Measurements from ENCODE around the gene EFCAB14.

DNA sequence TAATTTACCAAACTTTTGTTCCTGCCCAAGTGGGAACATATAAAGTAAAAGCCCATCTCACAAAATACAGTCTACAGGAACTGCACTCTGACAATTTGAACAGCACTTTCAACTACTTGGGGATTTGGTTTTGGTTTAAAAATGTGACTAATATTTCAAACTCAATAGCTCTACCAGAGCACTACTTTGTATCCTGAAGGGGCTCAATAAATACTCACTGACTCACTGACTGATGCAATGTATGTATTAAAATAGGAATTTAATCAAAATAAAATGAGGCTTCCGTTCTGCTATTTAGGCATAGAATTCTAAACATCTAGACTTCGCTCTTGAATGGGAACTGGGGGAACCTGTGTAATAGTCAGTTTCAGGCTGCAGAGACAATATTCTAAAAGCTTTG, 21.9 kb downstream of the EFCAB14 start:
- TF ChIP-seq, protein P1, sequence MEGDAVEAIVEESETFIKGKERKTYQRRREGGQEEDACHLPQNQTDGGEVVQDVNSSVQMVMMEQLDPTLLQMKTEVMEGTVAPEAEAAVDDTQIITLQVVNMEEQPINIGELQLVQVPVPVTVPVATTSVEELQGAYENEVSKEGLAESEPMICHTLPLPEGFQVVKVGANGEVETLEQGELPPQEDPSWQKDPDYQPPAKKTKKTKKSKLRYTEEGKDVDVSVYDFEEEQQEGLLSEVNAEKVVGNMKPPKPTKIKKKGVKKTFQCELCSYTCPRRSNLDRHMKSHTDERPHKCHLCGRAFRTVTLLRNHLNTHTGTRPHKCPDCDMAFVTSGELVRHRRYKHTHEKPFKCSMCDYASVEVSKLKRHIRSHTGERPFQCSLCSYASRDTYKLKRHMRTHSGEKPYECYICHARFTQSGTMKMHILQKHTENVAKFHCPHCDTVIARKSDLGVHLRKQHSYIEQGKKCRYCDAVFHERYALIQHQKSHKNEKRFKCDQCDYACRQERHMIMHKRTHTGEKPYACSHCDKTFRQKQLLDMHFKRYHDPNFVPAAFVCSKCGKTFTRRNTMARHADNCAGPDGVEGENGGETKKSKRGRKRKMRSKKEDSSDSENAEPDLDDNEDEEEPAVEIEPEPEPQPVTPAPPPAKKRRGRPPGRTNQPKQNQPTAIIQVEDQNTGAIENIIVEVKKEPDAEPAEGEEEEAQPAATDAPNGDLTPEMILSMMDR (IDR thresholded peaks at IDR 0.05), result no peak
- TF ChIP-seq POLR2AphosphoS5 (IDR thresholded peaks at IDR 0.05), result no peak

Data from upper lobe of left lung (tissue), 4 donors.